CD4-positive, alpha-beta T cell treated with Interleukin-12 subunit alpha and Interleukin-12 subunit beta, for 1 hour (primary cell): Measurements from ENCODE around the gene ADCY3.
"Not testable (repeated sequence)": the region's sequence is repeated elsewhere in the genome, so short reads cannot be mapped to it uniquely, and the experiment has no call there.

Source experiments
- DNase-seq: peaks from one replicate; pipeline ENCODE4 v3.0.0-alpha.2; 2020

Gene ADCY3

GRCh38 chr2:24842081-24843050 is 77.7 kb downstream of the ADCY3 start:
- no peak for DNase-seq

- DNase-seq: no peak
Measured at GRCh38 chr2:24840962-24841945, 78.8 kb downstream of the ADCY3 start.

- no peak for DNase-seq
Measured at GRCh38 chr2:24840164-24840869, 79.7 kb downstream of the ADCY3 start.

- no peak for DNase-seq
Measured at GRCh38 chr2:24839729-24840128, 80.3 kb downstream of the ADCY3 start.

- DNase-seq: no peak
Measured at GRCh38 chr2:24838541-24838940, 81.5 kb downstream of the ADCY3 start.

GRCh38 chr2:24837996-24838513 is 82.0 kb downstream of the ADCY3 start:
- no peak for DNase-seq

GRCh38 chr2:24836706-24837105 is 83.3 kb downstream of the ADCY3 start:
- DNase-seq: no peak

- no peak for DNase-seq
Measured at GRCh38 chr2:24836206-24836605, 83.8 kb downstream of the ADCY3 start.

- not testable (repeated sequence) for DNase-seq
Measured at GRCh38 chr2:24835411-24835810, 84.6 kb downstream of the ADCY3 start.

GRCh38 chr2:24834733-24835395 is 85.2 kb downstream of the ADCY3 start:
- DNase-seq: no peak

- no peak for DNase-seq
Measured at GRCh38 chr2:24833821-24834732, 86.0 kb downstream of the ADCY3 start.

GRCh38 chr2:24832931-24833701 is 86.9 kb downstream of the ADCY3 start:
- DNase-seq: no peak

- no peak for DNase-seq
Measured at GRCh38 chr2:24832521-24832920, 87.5 kb downstream of the ADCY3 start.

- no peak for DNase-seq
Measured at GRCh38 chr2:24832073-24832461, 88.0 kb downstream of the ADCY3 start.

GRCh38 chr2:24831221-24832072 is 88.6 kb downstream of the ADCY3 start:
- DNase-seq: no peak

- no peak for DNase-seq
Measured at GRCh38 chr2:24830786-24831185, 89.3 kb downstream of the ADCY3 start.

- no peak for DNase-seq
Measured at GRCh38 chr2:24830351-24830750, 89.7 kb downstream of the ADCY3 start.

GRCh38 chr2:24828238-24828996 is 91.6 kb downstream of the ADCY3 start:
- DNase-seq: no peak
